Measurements from ENCODE around the gene ACOT11. TPM values are rescaled to one million over a fixed set of nuclear protein-coding genes. Genes with fewer than 3 reads are reported as not detected.

Gene ACOT11
- total RNA-seq, 1 donor from 2014 or later, result 3.8 TPM

DNA sequence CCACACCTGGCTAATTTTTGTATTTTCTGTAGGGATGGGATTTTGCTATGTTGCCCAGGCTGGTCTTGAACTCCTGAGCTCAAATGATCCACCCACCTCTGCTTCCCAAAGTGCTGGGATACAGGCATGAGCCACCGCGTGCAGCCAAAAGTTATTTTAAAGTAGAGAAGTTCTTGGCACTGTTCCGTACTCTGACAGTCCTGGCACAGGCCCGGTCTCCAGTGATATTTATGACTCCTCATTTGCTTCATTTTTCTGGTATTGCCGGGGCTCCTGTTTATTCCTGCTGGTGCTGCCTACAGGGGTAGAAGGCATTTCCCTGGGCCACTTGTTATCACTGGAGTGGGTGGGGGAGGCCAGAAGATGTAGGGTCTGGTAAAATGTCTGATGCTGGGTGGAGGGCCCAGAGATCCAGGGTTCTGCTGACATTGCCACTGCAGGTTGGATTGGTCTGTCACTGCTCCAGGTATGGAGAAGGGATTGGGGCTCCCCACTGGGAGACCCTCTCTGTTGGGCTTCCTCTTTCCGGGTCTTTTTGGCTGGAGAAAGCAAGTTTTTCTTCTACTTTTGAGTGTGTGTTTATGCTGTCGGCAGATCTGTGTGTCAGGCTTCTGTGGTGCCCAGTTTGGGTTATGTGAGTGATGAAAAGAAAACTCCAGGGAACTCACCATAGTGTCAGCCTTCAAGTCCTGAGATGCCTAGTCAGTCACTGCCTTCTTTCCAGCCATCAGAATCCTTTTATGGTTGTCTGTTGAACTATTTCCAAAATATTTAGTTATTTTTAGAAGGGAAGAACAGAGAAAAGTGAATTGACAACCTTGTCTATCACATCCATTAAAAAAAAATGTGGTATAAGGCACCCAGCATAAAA lies 98.0 kb downstream of the ACOT11 start:
- DNase-seq (ENCODE audit: low read depth, low spot score), result no peak

DNA sequence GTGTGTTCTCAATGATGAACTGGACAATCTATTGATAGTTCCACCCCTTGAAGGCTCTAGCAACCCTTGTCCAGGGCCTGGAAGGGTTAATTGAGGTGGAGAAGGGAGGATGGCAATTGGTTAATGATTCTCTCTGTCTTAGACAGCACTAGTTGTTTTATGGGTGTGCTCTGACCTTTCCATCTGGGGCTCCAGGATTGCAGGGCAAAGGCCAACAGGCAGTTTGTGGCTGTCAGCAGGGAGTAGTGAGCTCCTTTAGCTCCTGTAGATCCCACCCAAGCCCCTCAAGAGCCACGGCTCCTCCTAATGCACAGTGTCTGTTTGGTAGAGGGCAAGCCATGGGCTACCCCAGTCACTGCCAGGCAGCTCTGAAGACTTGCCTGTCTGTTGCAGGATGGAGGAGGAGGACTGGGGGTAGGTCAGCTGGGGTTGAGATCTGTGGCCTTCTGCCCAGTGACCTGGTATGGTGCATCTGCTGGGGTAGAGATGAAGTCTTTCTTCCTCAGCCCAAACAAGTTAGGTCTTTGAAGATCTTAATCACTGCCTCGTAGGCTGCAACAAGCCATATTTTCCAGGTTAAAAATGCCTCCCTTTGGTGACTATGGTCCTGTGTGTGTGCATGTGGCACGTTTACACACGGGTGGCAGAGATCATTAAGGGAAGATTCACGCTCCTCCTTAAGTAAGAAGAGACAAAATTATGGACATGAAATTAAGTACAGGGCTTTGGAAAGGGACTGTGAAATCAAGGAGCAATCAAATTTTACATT lies 101.3 kb downstream of the ACOT11 start:
- DNase-seq (ENCODE audit: low read depth, low spot score), result no peak

DNA sequence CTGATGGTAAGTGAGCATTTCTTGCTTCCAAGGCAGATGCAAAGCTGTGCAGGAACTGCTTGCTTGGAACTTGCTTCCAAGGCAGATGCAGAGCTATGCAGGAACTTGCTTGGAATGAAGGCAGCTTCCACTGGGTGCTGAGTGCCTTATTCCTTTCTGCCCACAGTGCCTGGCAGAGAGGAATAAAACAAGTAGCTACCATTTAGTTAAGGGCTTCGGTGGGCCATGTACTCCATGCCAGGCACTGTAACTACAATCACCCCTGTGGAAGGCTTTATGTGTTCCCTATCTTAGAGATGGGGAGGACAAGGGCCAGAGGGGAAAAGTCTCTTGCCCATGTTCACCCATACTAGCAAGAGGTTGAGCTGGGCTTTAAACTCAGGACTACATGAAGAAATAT lies 101.9 kb downstream of the ACOT11 start:
- DNase-seq (ENCODE audit: low read depth, low spot score), result no peak

DNA sequence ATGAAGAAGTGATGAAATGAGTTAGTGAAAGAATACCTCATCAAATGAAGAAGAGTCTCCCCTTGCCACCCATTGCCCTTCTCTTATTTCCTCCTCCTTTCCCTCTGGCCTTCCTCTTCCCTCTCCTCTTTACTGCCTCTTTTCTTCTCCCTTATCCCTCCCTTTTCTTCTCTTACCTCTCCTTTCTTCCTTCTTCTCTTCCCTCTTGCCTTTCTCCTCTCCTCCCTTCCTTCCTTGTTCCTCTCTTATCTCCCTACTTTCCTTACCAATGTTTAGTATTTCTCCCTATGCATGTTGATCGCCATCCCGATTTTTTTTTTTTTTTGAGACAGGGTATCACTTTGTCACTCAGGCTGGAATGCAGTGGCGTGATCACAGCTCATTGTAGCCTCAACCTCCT lies 102.4 kb downstream of the ACOT11 start:
- DNase-seq (ENCODE audit: low read depth, low spot score), result no peak

DNA sequence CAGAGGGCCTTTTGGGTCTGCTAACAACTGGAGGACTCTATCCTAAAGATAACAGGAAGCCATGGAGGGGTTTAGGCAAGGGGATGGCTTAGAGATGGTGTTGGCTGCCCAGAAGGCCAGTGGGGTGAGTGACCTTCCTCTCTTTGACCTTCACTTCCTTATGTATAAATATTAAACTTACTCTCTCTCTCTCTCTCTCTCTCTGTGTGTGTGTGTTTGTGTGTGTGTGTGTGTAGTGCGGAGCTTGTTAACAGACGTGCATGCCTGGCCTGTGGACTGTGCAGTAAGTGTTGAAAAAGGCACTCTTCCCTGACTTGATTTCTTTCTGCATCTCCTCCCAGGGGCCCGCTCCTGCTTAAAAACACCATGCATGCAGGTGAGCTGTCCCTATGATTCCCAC lies 103.6 kb downstream of the ACOT11 start:
- DNase-seq (ENCODE audit: low read depth, low spot score), result no peak

DNA sequence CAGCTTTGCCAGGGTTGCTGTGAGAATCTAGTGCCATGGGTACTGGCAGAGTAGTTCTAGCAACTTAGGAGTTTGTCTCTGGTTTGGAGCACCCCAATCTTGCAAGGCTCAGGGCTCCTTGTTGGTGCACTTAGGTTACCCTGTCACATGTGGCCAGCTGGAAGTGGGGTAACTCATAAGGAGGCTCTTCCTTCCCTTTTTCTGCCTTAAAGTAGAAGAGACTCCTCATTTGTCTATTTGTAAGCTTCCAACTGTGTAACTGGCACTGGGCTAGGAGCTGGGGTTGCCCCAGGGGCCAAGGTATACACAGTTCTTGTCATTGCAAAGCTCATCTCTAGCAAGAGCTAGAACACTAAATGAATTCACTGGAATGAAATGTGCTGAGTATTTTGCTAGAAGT lies 104.1 kb downstream of the ACOT11 start:
- no peak for DNase-seq (ENCODE audit: low read depth, low spot score)

DNA sequence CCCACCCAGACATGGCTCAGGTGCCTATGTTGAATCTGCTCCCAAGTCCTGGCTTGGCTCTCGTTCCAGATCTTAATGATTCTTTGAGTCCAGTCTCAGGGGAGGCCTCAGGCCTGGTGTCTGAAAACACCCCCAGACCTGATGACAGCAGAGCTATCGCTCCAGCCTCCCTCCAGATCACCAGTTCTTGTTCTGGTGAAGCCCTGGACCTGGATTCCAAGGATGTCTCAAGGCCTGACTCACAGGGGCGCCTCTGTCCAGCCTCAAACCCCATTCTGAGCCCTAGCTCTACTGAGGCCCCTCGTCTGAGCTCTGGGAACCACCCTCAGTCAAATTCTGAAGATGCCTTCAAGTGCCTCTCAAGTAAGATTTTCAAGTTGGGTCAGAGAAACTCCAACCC lies 105.0 kb downstream of the ACOT11 start:
- no peak for DNase-seq (ENCODE audit: low read depth, low spot score)

DNA sequence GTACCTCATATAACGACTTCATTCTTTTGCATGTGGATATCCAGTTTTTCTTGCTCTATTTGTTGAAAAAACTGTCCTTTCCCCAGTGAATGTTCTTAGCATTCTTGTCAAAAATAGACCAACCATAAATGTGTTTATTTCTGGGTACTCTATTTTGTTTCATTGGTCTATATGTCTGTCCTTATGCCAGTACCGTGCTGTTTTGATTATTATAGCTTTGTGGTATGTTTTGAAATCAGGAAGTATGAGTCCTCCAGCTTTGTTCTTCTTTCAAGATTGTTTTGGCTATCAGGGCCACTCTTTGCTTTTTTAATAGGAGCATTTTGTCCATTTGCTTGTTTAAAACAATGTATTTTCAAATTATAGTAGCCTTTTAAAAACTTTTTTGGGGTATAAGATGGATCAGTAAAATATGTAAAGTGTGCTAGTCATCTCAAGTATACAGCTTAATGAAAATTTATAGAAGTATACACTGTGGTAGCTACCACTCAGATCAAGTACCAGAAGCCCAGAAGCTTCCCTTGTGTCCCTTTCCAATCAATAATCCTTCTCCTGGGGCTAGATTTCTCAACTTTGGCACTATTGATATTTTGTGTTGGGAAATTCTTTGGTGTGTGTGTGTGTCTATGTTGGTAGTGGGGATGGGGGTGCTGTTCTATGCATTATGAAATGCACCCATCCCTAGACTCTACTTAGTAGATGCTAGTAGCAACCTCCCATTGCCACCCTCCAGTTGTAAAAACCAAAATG lies 110.3 kb downstream of the ACOT11 start:
- DNase-seq (ENCODE audit: low read depth, low spot score), result no peak

Other genes with a start within 250 kb of the ACOT11 start
- 10.5 and 12.1 TPM in 2 replicates for gene SSBP3, start 141.8 kb upstream of the ACOT11 start, total RNA-seq
- gene FAM151A, start 75.3 kb downstream of the ACOT11 start, total RNA-seq, result not detected in 2 replicates
- gene MROH7, start 93.6 kb downstream of the ACOT11 start, total RNA-seq, result not detected in 2 replicates
- 22.0 and 29.9 TPM in 2 replicates for gene TTC4, start 167.6 kb downstream of the ACOT11 start, total RNA-seq
- 3.2 and 4.2 TPM in 2 replicates for gene PARS2, start 216.3 kb downstream of the ACOT11 start, total RNA-seq

Data from pulmonary artery endothelial cell (primary cell).